Transverse colon (tissue), 4 donors: ENCODE data around the gene PNCK. TPM values are rescaled to one million over a fixed set of nuclear protein-coding genes. Genes with fewer than 3 reads are reported as not detected.

ENCODE experiments used
- DNase-seq: peaks from one replicate; pipeline ENCODE4 v3.0.0-alpha.2; 2019
- H3K27ac ChIP-seq, 4 donors: fragments of 200-600 bp; sonication (generic); 2 replicates each; pipeline ENCODE4 v1.5.1; 2016 to 2018; ENCODE audit warnings: inconsistent platforms in 4 of 4
- H3K27me3 ChIP-seq: fragments of 200-600 bp; sonication (generic); 2 replicates; pipeline ENCODE4 v1.5.1; 2017; ENCODE audit warnings: inconsistent platforms
- H3K36me3 ChIP-seq, 4 donors: fragments of 200-600 bp; sonication (generic); 2 replicates each; pipeline ENCODE4 v1.5.1; 2017 to 2019; ENCODE audit warnings: inconsistent platforms in 4 of 4
- H3K4me1 ChIP-seq, 4 donors: fragments of 200-600 bp; sonication (generic); 2 replicates each; pipeline ENCODE4 v1.5.1; 2017 to 2020; ENCODE audit warnings: inconsistent platforms in 4 of 4
- H3K4me3 ChIP-seq, 4 donors: fragments of 200-600 bp; sonication (generic); 1 replicate in 1 of 4; 2 replicates in 3 of 4; pipeline versions ENCODE4 v1.5.1 to v1.6.1; 2017 to 2019; ENCODE audit warnings: inconsistent platforms in 4 of 4
- H3K9me3 ChIP-seq, 2 donors: fragments of 200-600 bp; sonication (generic); 2 replicates each; pipeline ENCODE4 v1.5.1; 2017 to 2019; ENCODE audit warnings: inconsistent platforms in 2 of 2
- CTCF ChIP-seq, 5 experiments: fragments of 200-600 bp in 3 of 5; fragments of 450-650 bp in 2 of 5; sonication (generic) in 3 of 5; IDR thresholded peaks; 1 replicate in 2 of 5; 2 replicates in 3 of 5; pipeline ENCODE4 v1.5.1; 2016 to 2017; ENCODE audit warnings: antibody characterized with exemption in 5 of 5, inconsistent platforms in 3 of 5, mild to moderate bottlenecking in 2 of 5, moderate library complexity in 1 of 5
- EP300 ChIP-seq: sonication (generic); formaldehyde crosslinking; IDR thresholded peaks from one replicate; pipeline ENCODE4 v1.6.1; 2017; ENCODE audit warnings: antibody characterized with exemption, low read depth
- POLR2A ChIP-seq: fragments of 450-650 bp; IDR thresholded peaks from one replicate; pipeline ENCODE4 v1.6.1; 2016; ENCODE audit warnings: antibody characterized with exemption, mild to moderate bottlenecking, moderate library complexity
- POLR2AphosphoS5 ChIP-seq, 3 donors: sonication (generic); formaldehyde crosslinking; IDR thresholded peaks; one replicate each; pipeline ENCODE4 v1.6.1; 2016; ENCODE audit warnings: antibody characterized with exemption in 3 of 3
- WGBS, 2 donors: methylation state at CpG; one replicate each; pipeline ENCODE4 v1.1.5; 2018; ENCODE audit warnings: low coverage in 1 of 2; 5-methylcytosine and 5-hydroxymethylcytosine counted together
- in situ Hi-C, 4 donors: fragments of 200-750 bp; cut with MboI; loops; one replicate each; pipeline versions ENCODE4 v1.15.0 to v1.15.1; 2017; ENCODE audit warnings: low sequenced_read_pairs in 3 of 4, low pct_ligation_motif_present in 1 of 4, low pct_unique_long_range_greater_than_20kb in 1 of 4
- intact Hi-C: fragments of 100-400 bp; cut with DNase I; formaldehyde crosslinking; loops from one replicate; pipeline ENCODE4 v1.15.1; 2023; ENCODE audit warnings: low total_unique reads
- total RNA-seq, 4 donors: library from RNA; depleted of rRNA; stranded (reverse); fragments of >200 nt; gene quantifications; one replicate each; pipeline ENCODE4 v1.1.0, GENCODE V29; 2016

PNCK gene
- total RNA-seq, 4 donors from 2014 or later: 6.5 to 74.4 (median 7.9) TPM; not detected in 1

DNA sequence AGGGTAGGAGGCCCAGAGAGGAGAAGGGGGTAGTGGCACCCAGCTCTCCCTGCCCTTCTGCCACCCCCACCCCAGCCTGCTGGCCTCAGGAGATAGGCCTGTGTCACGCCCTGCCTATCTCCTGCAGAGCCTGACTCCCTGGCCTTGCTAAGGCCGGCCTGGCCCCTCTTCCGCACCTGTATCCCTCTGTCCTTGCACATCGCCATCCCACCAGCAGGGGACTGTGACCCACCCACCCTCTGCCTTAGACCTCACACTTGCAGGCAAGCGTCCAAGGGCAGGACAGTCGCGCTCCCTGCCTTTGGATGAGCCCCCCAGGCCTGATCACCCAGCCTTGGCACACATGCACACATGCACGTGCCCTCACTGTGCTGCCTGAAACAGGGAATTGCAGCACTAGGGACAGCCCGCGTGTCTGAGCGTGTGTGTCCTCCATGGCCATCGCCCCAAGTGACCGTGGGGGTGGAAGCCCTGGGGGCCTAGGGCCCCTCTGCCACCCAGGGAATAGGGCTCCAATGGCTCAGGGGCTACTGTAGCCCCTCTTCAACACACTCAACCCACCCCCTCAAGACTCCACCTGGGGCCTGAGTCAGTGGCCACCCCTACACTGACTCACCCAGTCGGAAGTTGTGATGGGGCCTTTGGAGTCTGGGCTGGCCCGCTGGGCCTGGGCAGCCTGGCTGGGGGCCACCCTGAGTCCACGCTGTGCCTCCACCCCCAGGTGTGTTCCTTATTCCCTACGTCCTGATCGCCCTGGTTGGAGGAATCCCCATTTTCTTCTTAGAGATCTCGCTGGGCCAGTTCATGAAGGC is 16.2 kb upstream of the PNCK start:
- in situ Hi-C loops: no loop called here
- 90% methylated on average over 15 of the region's 19 CpGs; no CpG with 5 or more reads in 1 of the 2 donors for WGBS, 2 donors

GRCh38 chrX:153688911-153689590 is 15.4 kb upstream of the PNCK start:
- Histone ChIP-seq H3K4me1 (peaks cover 0 to 17% (median 10%) of the 10 kb centered on the region in 4 donors), H3K36me3 (no peaks in the 10 kb centered on the region), H3K9me3 (no peaks in the 10 kb centered on the region), H3K27ac (peak overlapping the region; percentile 61 to 83 (median 71)), H3K27me3 (no peaks in the 10 kb centered on the region), H3K4me3 (peak overlapping the region in 3 of 4 donors; percentile 41 to 57 (median 46))
- in situ Hi-C loops: no loop called here
- WGBS, 2 donors: 60% methylated on average over 15 of the region's 53 CpGs; no CpG with 5 or more reads in 1 of the 2 donors
- intact Hi-C loops: no loop called here
- DNase-seq: no peak
- TF ChIP-seq CTCF (IDR thresholded peaks at IDR 0.05) (no peak), POLR2AphosphoS5 (IDR thresholded peaks at IDR 0.05) (no peak), EP300 (no peak), POLR2A (no peak)

More for the DNA sequence above, 16.2 kb upstream of the PNCK start:
- Histone ChIP-seq H3K4me3 (peak overlapping the region in 3 of 4 donors; percentile 41 to 57 (median 46)), H3K9me3 (no peaks in the 10 kb centered on the region), H3K4me1 (peaks cover 0 to 17% (median 10%) of the 10 kb centered on the region in 4 donors), H3K36me3 (no peaks in the 10 kb centered on the region), H3K27ac (peak overlapping the region in 3 of 4 donors; percentile 29 to 83 (median 69)), H3K27me3 (no peaks in the 10 kb centered on the region)
- intact Hi-C loops: no loop called here
- DNase-seq: no peak
- no peak for TF ChIP-seq CTCF (IDR thresholded peaks at IDR 0.05)
- TF ChIP-seq POLR2AphosphoS5 (IDR thresholded peaks at IDR 0.05): no peak
- TF ChIP-seq POLR2A: peak; percentile 9

DNA sequence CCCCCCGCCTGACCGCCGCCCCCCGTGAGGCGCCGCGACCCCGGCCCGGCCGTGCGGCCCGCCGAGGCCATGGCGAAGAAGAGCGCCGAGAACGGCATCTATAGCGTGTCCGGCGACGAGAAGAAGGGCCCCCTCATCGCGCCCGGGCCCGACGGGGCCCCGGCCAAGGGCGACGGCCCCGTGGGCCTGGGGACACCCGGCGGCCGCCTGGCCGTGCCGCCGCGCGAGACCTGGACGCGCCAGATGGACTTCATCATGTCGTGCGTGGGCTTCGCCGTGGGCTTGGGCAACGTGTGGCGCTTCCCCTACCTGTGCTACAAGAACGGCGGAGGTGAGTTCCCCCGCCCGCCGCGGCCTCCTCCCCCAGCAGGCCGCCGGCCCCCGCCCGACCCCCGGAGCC is 14.9 kb upstream of the PNCK start:
- Histone ChIP-seq H3K4me1 (peaks cover 0 to 17% (median 10%) of the 10 kb centered on the region in 4 donors), H3K27ac (peak overlapping the region; percentile 61 to 83 (median 71)), H3K27me3 (no peaks in the 10 kb centered on the region), H3K36me3 (no peaks in the 10 kb centered on the region), H3K9me3 (no peaks in the 10 kb centered on the region), H3K4me3 (peak overlapping the region; percentile 24 to 57 (median 44))
- no peak for TF ChIP-seq EP300
- no peak for TF ChIP-seq CTCF (IDR thresholded peaks at IDR 0.05)
- no peak for TF ChIP-seq POLR2AphosphoS5 (IDR thresholded peaks at IDR 0.05)
- TF ChIP-seq POLR2A: no peak
- in situ Hi-C loops: no loop called here
- intact Hi-C loops: no loop called here
- WGBS, 2 donors: 56% methylated on average over 18 of the region's 57 CpGs; no CpG with 5 or more reads in 1 of the 2 donors
- no peak for DNase-seq

- H3K27me3 ChIP-seq: no peaks in the 10 kb centered on the region
- intact Hi-C loops (no loop called here), in situ Hi-C loops (no loop called here)
- H3K36me3 ChIP-seq: no peaks in the 10 kb centered on the region
- no peaks in the 10 kb centered on the region for H3K9me3 ChIP-seq
- peak overlapping the region in 1 of 4 donors; percentile 79 for H3K27ac ChIP-seq
- 37% methylated on average over 43 of the region's 69 CpGs; no CpG with 5 or more reads in 1 of the 2 donors for WGBS, 2 donors
- H3K4me1 ChIP-seq: peaks cover 0 to 17% (median 10%) of the 10 kb centered on the region in 4 donors
- H3K4me3 ChIP-seq: no peak overlapping the region
- DNase-seq: no peak
- TF ChIP-seq POLR2AphosphoS5 (IDR thresholded peaks at IDR 0.05): no peak
- no peak for TF ChIP-seq EP300
Observed at GRCh38 chrX:153688071-153688470, 14.5 kb upstream of the PNCK start.
